Activated CD8-positive, alpha-beta memory T cell treated with anti-CD3 and anti-CD28 coated beads, Interleukin-2, amount 10 ng/mL, durations not matched to agents 7 days and 5 days (primary cell): ENCODE results near the gene ARHGAP44. TPM values are rescaled to one million over a fixed set of nuclear protein-coding genes. Genes with fewer than 3 reads are reported as not detected.

ENCODE experiments used
- ATAC-seq: fragments of 150-1000 bp; cut with Tn5 transposase; one replicate; pipeline ENCODE4 v1.10.0; 2021; ENCODE audit warnings: moderate library complexity
- CTCF ChIA-PET: fragments of 350-600 bp; sonication (Branson Sonifier 250); formaldehyde crosslinking; loops from one replicate; lab custom pipeline; 2021; ENCODE audit warnings: antibody characterized with exemption; lab: Charles Lee
- DNase-seq: peaks from one replicate; pipeline ENCODE4 v3.0.0-alpha.2; 2020
- H3K27ac Mint-ChIP-seq: one replicate; pipeline ENCODE4 v1.8.0; 2021; ENCODE audit warnings: mild to moderate bottlenecking, mixed read lengths
- H3K27me3 Mint-ChIP-seq: one replicate; pipeline ENCODE4 v1.8.0; 2021; ENCODE audit warnings: mixed read lengths
- H3K36me3 Mint-ChIP-seq: one replicate; pipeline ENCODE4 v1.8.0; 2021; ENCODE audit warnings: mild to moderate bottlenecking, mixed read lengths
- H3K4me1 Mint-ChIP-seq: one replicate; pipeline ENCODE4 v1.8.0; 2021; ENCODE audit warnings: mixed read lengths
- H3K4me3 Mint-ChIP-seq: one replicate; pipeline ENCODE4 v1.8.0; 2021; ENCODE audit warnings: mild to moderate bottlenecking, moderate library complexity, mixed read lengths
- H3K9me3 Mint-ChIP-seq: one replicate; pipeline ENCODE4 v1.8.0; 2022; ENCODE audit warnings: low read depth, mixed read lengths
- total RNA-seq, 2 experiments: library from RNA; stranded (reverse); gene quantifications; one replicate each; pipeline ENCODE4 v1.2.3, GENCODE V29; 2021

Gene ARHGAP44
- total RNA-seq, 2 experiments from 2014 or later: not detected

GRCh38 chr17:12987120-12987519 lies 197.8 kb downstream of the ARHGAP44 start:
- Mint-ChIP-seq H3K27ac (no peak overlapping the region), H3K4me1 (peaks cover 5% of the 10 kb centered on the region), H3K4me3 (no peak overlapping the region), H3K27me3 (no peaks in the 10 kb centered on the region), H3K36me3 (peaks cover 18% of the 10 kb centered on the region), H3K9me3 (no peaks in the 10 kb centered on the region)
- DNase-seq (no peak), ATAC-seq (no peak)
- CTCF ChIA-PET: no interaction called here

DNA sequence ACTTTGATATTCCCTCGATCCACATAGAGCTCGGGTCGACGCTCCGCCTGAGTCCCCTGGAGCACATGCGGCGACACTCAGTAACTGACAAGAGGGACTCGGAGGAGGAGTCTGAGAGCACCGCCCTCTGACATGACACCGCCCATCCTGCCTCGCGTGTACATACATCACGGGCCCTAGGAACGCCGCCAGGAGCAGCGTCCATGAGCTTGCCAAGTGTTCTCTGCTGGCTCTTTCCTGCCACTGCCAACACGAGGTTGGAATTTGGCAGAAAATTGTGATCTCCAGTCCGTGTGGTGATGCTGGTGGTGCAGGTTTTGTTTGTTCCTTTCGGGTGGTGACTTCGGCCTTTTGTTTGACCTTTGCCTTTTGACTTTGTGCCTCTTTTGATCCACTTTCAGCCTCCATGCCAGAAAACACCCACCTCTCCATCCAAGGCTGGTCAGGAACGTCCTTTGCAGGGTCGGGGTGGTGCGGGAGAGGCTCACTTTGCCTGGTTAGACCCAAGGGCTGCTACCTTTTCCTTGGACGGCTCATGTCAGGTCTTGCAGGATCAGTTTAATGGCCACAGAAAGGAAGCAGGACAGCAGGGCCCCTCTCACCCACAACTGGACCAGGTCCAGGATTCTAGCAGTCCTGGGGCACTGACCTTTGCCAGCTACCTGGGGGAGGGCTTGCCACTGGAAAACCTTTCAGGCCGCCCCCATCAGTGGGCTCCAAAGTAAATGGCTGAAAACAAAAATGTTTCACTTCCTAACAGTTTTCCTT lies 200.9 kb downstream of the ARHGAP44 start:
- H3K27me3 Mint-ChIP-seq: no peaks in the 10 kb centered on the region

GRCh38 chr17:12990926-12991325 lies 201.6 kb downstream of the ARHGAP44 start:
- DNase-seq (no peak), ATAC-seq (no peak)
- CTCF ChIA-PET: interaction anchor here (1.4 kb wide), 1 partner anchor 12 kb away, joined by 5 read pairs; no protein-coding TSS in a partner anchor
- H3K9me3 Mint-ChIP-seq: no peaks in the 10 kb centered on the region
- no peaks in the 10 kb centered on the region for H3K27me3 Mint-ChIP-seq
- H3K4me3 Mint-ChIP-seq: no peak overlapping the region
- peaks cover 35% of the 10 kb centered on the region for H3K36me3 Mint-ChIP-seq
- H3K27ac Mint-ChIP-seq: no peak overlapping the region
- H3K4me1 Mint-ChIP-seq: no peaks in the 10 kb centered on the region

More for the DNA sequence above, 200.9 kb downstream of the ARHGAP44 start:
- no peaks in the 10 kb centered on the region for H3K9me3 Mint-ChIP-seq
- no peaks in the 10 kb centered on the region for H3K4me1 Mint-ChIP-seq
- no peak for ATAC-seq
- CTCF ChIA-PET: interaction anchor here (1.4 kb wide), 1 partner anchor 13 kb away, joined by 5 read pairs; no protein-coding TSS in a partner anchor
- H3K27ac Mint-ChIP-seq: no peak overlapping the region
- DNase-seq: no peak
- H3K4me3 Mint-ChIP-seq: no peak overlapping the region
- H3K36me3 Mint-ChIP-seq: peaks cover 32% of the 10 kb centered on the region

DNA sequence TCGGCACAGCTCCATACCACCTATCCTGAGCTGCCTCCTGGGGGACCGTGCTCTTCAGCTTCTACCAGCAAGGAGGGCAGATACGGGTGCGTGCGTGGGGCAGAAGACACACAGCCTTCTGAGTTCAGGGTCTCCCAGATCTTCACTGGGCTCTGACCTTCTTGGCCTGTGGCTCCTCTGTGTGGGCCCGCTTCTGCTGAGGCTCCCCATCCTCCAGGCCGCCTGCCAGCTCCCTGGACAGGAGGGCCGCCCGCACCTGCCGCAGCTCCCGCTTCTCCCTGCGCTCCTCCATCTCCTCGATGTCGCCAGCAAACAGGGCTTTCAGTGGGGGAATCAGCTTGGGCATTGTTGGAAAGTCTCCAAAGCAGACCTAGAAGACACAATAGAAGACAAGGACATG lies 203.4 kb downstream of the ARHGAP44 start:
- H3K36me3 Mint-ChIP-seq: peaks cover 41% of the 10 kb centered on the region
- H3K27ac Mint-ChIP-seq: no peak overlapping the region
- H3K27me3 Mint-ChIP-seq: no peaks in the 10 kb centered on the region
- CTCF ChIA-PET: no interaction called here
- H3K9me3 Mint-ChIP-seq: no peaks in the 10 kb centered on the region
- ATAC-seq: no peak
- no peak overlapping the region for H3K4me3 Mint-ChIP-seq
- no peaks in the 10 kb centered on the region for H3K4me1 Mint-ChIP-seq
- no peak for DNase-seq

GRCh38 chr17:12993631-12994030 lies 204.3 kb downstream of the ARHGAP44 start:
- H3K27ac Mint-ChIP-seq: no peak overlapping the region
- H3K4me1 Mint-ChIP-seq: no peaks in the 10 kb centered on the region
- ATAC-seq: no peak
- H3K27me3 Mint-ChIP-seq: no peaks in the 10 kb centered on the region
- no peak for DNase-seq
- no peak overlapping the region for H3K4me3 Mint-ChIP-seq
- CTCF ChIA-PET: no interaction called here
- peaks cover 46% of the 10 kb centered on the region for H3K36me3 Mint-ChIP-seq
- H3K9me3 Mint-ChIP-seq: no peaks in the 10 kb centered on the region

GRCh38 chr17:12994341-12995074 lies 205.2 kb downstream of the ARHGAP44 start:
- H3K36me3 Mint-ChIP-seq: peaks cover 48% of the 10 kb centered on the region
- no peak overlapping the region for H3K27ac Mint-ChIP-seq
- H3K4me3 Mint-ChIP-seq: no peak overlapping the region
- CTCF ChIA-PET: no interaction called here
- no peaks in the 10 kb centered on the region for H3K4me1 Mint-ChIP-seq
- no peak for DNase-seq
- no peaks in the 10 kb centered on the region for H3K27me3 Mint-ChIP-seq
- no peak for ATAC-seq
- no peaks in the 10 kb centered on the region for H3K9me3 Mint-ChIP-seq

DNA sequence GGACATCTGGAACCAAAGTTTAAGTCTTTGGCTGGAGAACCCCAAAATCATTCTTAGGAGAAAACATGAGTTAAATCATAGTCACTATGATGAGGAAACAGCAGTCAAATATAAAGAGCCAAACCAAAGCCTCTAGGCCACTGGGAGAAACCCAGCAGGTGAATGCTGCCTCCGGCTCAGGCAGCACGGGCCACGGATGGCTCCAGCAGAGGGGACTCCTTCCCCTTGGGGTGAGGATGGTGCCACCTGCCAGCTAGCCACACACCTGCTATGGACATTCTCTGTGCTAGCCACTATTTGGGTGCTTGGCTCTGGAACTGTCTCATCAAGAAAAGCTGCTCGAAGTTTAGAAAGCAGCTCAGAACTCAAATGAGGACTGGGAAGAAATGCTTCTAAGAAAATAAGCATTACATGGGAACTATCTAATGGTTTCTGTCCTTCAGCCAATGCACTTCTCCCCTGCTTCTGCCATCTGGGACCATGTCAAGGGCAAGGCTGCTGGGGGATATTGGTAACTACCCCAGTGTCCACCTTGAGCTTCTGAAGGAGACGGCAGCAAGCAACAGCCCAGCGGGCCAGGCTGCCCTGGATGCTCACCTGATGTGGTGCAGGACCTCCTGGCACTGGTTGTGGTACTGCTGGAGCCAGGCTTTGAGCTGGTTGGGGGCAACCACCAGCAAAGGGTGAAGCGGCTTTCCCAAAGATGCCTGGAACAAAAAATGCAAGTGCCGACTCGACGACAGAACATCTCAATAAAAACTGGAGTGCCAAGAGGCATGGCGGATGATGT lies 206.0 kb downstream of the ARHGAP44 start:
- CTCF ChIA-PET: no interaction called here
- Mint-ChIP-seq H3K4me1 (no peaks in the 10 kb centered on the region), H3K27me3 (no peaks in the 10 kb centered on the region), H3K36me3 (peaks cover 43% of the 10 kb centered on the region), H3K4me3 (no peak overlapping the region), H3K27ac (no peak overlapping the region), H3K9me3 (no peaks in the 10 kb centered on the region)
- DNase-seq (no peak), ATAC-seq (no peak)

DNA sequence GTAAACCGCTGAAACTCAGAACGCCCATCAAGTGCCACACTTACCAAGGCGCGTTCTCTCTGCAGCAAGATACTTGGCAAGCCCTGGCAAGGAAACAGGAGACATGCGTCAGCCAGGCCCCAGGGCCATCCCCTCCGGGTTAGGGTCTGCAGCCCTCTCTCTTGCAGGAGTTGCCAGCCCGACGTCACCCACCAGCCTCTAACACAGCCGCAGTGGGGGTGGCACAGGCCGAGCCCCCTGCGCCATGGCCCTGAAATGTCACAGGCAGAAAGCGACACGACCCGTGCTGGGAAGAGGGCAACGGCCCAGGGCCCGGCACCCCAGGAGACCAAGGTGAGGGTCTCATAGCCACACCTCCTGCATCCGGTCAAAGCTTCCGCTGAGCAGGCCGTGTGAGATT lies 206.6 kb downstream of the ARHGAP44 start:
- H3K9me3 Mint-ChIP-seq: no peaks in the 10 kb centered on the region
- no peaks in the 10 kb centered on the region for H3K4me1 Mint-ChIP-seq
- H3K27me3 Mint-ChIP-seq: no peaks in the 10 kb centered on the region
- peaks cover 48% of the 10 kb centered on the region for H3K36me3 Mint-ChIP-seq
- ATAC-seq (no peak), DNase-seq (no peak)
- no peak overlapping the region for H3K4me3 Mint-ChIP-seq
- CTCF ChIA-PET: interaction anchor here (1.4 kb wide), 1 partner anchor 9 kb away, joined by 3 read pairs; no protein-coding TSS in a partner anchor
- H3K27ac Mint-ChIP-seq: no peak overlapping the region

GRCh38 chr17:12996357-12996756 lies 207.1 kb downstream of the ARHGAP44 start:
- H3K27ac Mint-ChIP-seq: no peak overlapping the region
- H3K9me3 Mint-ChIP-seq: no peaks in the 10 kb centered on the region
- H3K27me3 Mint-ChIP-seq: no peaks in the 10 kb centered on the region
- CTCF ChIA-PET: interaction anchor here (1.2 to 1.4 kb wide), 2 partner anchors 9 to 35 kb away, joined by 3 to 5 read pairs; no protein-coding TSS in a partner anchor
- H3K4me1 Mint-ChIP-seq: no peaks in the 10 kb centered on the region
- peaks cover 47% of the 10 kb centered on the region for H3K36me3 Mint-ChIP-seq
- DNase-seq (no peak), ATAC-seq (no peak)
- H3K4me3 Mint-ChIP-seq: no peak overlapping the region

- H3K4me1 Mint-ChIP-seq: no peaks in the 10 kb centered on the region
- H3K9me3 Mint-ChIP-seq: no peaks in the 10 kb centered on the region
- CTCF ChIA-PET: interaction anchor here (1.2 to 1.4 kb wide), 2 partner anchors 8 to 34 kb away, joined by 3 to 5 read pairs; no protein-coding TSS in a partner anchor
- H3K36me3 Mint-ChIP-seq: peaks cover 41% of the 10 kb centered on the region
- H3K27ac Mint-ChIP-seq: no peak overlapping the region
- no peak overlapping the region for H3K4me3 Mint-ChIP-seq
- H3K27me3 Mint-ChIP-seq: no peaks in the 10 kb centered on the region
- DNase-seq (no peak), ATAC-seq (no peak)
These were observed 207.6 kb downstream of the ARHGAP44 start for GRCh38 chr17:12996941-12997340.

GRCh38 chr17:12998461-12998860 lies 209.2 kb downstream of the ARHGAP44 start:
- Mint-ChIP-seq H3K4me1 (no peaks in the 10 kb centered on the region), H3K36me3 (peaks cover 35% of the 10 kb centered on the region), H3K27ac (no peak overlapping the region), H3K4me3 (no peak overlapping the region), H3K27me3 (no peaks in the 10 kb centered on the region), H3K9me3 (no peaks in the 10 kb centered on the region)
- CTCF ChIA-PET: no interaction called here
- no peak for ATAC-seq
- no peak for DNase-seq

GRCh38 chr17:12998874-12999273 lies 209.6 kb downstream of the ARHGAP44 start:
- no peak overlapping the region for H3K4me3 Mint-ChIP-seq
- H3K36me3 Mint-ChIP-seq: peaks cover 35% of the 10 kb centered on the region
- H3K27me3 Mint-ChIP-seq: no peaks in the 10 kb centered on the region
- CTCF ChIA-PET: no interaction called here
- H3K9me3 Mint-ChIP-seq: no peaks in the 10 kb centered on the region
- no peak for DNase-seq
- ATAC-seq: no peak
- H3K27ac Mint-ChIP-seq: no peak overlapping the region
- H3K4me1 Mint-ChIP-seq: no peaks in the 10 kb centered on the region

- H3K4me3 Mint-ChIP-seq: no peak overlapping the region
- peaks cover 31% of the 10 kb centered on the region for H3K36me3 Mint-ChIP-seq
- no peaks in the 10 kb centered on the region for H3K9me3 Mint-ChIP-seq
- DNase-seq (no peak), ATAC-seq (no peak)
- no peak overlapping the region for H3K27ac Mint-ChIP-seq
- no peaks in the 10 kb centered on the region for H3K4me1 Mint-ChIP-seq
- CTCF ChIA-PET: no interaction called here
- no peaks in the 10 kb centered on the region for H3K27me3 Mint-ChIP-seq
These were observed 211.3 kb downstream of the ARHGAP44 start for GRCh38 chr17:13000561-13000960.
